ENCODE results near the gene KCNIP4.

Gene KCNIP4

DNA sequence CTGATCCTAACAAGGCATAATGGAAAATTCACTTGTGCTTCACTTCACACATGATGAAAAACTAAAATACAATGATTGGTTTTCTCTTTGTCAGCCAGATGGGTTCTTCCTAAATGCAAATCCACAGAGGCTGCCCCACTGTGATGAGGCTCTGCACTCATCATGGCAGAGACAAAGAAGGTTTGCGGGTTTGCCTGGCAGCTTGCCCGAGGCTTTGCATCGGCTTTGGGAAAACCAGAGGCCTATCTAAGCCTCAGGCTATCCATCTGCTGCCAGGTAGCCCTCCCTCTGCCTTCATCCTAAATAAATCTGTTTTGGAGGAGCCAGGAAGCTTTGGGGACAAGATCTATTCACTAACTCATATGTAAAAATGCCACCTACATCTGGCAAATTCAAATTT is 1004.1 kb downstream of the KCNIP4 start:
- TF ChIP-seq, protein P1, sequence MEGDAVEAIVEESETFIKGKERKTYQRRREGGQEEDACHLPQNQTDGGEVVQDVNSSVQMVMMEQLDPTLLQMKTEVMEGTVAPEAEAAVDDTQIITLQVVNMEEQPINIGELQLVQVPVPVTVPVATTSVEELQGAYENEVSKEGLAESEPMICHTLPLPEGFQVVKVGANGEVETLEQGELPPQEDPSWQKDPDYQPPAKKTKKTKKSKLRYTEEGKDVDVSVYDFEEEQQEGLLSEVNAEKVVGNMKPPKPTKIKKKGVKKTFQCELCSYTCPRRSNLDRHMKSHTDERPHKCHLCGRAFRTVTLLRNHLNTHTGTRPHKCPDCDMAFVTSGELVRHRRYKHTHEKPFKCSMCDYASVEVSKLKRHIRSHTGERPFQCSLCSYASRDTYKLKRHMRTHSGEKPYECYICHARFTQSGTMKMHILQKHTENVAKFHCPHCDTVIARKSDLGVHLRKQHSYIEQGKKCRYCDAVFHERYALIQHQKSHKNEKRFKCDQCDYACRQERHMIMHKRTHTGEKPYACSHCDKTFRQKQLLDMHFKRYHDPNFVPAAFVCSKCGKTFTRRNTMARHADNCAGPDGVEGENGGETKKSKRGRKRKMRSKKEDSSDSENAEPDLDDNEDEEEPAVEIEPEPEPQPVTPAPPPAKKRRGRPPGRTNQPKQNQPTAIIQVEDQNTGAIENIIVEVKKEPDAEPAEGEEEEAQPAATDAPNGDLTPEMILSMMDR (IDR thresholded peaks at IDR 0.05), result no peak
- H3K4me3 ChIP-seq, result no peak overlapping the region
- no peak for DNase-seq (ENCODE audit: low spot score)
- no peak overlapping the region for H3K27ac ChIP-seq

DNA sequence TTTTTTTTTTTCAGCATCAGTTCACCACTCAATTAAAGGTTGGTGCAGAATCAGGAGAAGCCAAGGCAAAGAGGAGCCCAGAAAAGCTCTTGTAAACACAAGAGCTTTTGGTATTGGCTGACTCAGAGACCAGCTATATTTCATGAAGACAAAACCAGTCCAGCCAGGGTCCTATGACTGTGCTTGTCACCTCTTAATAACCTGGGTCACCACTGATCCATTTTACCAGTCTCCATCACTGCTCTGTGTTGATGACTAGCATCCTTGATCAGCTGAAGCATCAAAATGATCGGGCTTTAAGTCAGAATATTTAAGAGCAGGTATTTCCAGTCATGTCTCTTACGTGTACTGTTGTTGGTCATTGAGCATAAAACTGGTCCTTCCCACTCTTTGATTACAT is 1010.4 kb downstream of the KCNIP4 start:
- TF ChIP-seq, protein P1 (IDR thresholded peaks at IDR 0.05), result no peak
- H3K27ac ChIP-seq, result no peak overlapping the region
- no peak for DNase-seq (ENCODE audit: low spot score)
- H3K4me3 ChIP-seq, result no peak overlapping the region

DNA sequence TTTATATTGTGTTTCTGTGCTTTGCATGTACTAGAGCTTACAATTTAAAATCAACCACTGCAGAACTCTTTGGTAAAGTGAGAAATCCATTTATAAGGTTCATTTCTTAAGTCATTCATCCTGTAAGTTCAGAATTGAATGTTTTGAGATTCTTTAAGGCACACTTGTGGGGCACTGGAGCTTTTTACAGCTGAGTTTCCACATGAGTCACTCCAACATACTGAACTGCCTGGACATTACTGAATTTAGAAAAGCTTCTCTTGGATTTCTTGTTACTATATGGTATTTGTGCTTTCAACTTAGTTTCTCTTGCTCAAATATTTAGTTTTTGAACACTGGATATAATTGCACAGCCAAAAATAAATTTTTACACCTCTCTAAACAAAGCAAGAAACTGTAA is 1022.0 kb downstream of the KCNIP4 start:
- no peak overlapping the region for H3K4me3 ChIP-seq
- no peak overlapping the region for H3K27ac ChIP-seq
- TF ChIP-seq, protein P1 (IDR thresholded peaks at IDR 0.05), result no peak
- no peak for DNase-seq (ENCODE audit: low spot score)

DNA sequence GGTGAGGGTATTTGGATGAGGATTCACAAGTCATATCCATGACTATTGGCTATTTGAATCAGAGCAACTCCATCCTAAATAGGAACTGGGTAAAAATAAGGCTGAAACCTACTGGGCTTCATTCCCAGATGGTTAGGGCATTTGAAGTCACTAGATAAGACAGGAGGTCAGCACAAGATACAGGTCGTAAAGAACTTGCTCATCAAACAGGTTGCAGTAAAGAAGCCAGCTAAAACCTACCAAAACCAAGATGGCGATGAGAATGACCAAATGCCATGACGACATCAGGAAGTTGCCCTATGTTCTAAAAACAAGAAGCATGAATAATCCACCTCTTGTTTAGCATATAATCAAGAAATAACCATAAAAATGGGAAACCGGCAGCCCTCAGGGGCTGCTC is 1023.4 kb downstream of the KCNIP4 start:
- DNase-seq (ENCODE audit: low spot score), result no peak
- no peak overlapping the region for H3K4me3 ChIP-seq
- TF ChIP-seq, protein P1 (IDR thresholded peaks at IDR 0.05), result no peak
- H3K27ac ChIP-seq, result no peak overlapping the region

DNA sequence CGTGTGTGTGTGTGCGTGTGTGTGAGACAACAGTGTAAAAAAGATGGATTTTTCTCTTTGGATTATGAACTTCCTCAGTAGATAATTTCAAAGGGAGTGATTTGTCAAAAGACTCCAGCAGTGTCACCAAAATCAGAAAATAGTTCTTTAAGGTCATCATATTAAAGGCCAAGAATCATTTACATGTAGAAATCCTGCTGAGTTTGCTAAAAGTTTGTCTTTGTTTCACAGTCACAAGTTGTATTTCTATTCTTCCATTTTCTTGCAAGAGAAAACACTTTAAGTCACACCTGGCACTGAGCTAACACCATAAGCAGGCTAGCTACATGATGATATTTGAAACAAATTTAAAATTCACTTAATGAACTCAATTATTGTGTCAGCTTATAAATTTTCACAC is 1025.6 kb downstream of the KCNIP4 start:
- Histone ChIP-seq H3K4me3 (no peak overlapping the region), H3K27ac (no peak overlapping the region)
- DNase-seq (ENCODE audit: low spot score), result no peak
- TF ChIP-seq, protein P1 (IDR thresholded peaks at IDR 0.05), result no peak

DNA sequence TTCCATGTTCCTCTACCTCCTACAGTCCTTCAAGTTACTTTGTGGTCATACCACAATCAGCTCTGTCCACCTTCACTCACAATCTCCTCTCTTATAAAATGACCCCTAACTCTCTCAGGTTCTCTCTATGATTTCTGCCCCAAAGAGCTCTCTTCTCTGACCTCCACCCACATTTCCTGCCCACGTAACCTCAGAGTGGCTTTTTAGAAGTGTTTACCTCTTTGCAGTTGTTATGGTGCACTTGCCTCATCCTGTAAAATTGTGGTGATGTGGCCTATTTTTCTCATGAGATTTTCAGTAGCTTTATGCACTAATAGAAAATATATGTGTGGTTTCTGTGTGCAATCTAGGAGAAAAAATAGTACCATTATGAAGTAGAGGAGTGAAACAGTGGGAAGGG is 1032.5 kb downstream of the KCNIP4 start:
- no peak for DNase-seq (ENCODE audit: low spot score)
- no peak overlapping the region for H3K27ac ChIP-seq
- TF ChIP-seq, protein P1 (IDR thresholded peaks at IDR 0.05), result no peak

DNA sequence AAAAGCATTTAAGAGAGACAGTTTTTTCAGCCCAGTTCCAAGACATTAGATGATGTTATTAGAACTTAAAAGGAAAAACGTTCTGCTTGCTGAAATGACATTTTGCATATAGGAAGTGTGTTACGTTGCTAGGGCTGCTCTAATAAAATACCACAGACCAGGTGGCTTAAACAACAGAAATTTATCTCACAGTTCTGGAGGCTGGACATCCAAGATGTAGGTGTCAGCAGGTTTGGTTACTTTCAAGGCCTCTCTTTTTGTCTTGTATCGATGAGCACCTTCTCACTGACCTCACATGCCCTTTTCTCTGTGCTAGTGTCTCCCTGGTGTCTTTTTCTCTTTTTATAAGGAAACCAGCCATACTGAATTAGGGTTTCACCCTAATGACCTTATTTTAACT is 1043.6 kb downstream of the KCNIP4 start:
- Histone ChIP-seq H3K4me3 (no peak overlapping the region), H3K27ac (no peak overlapping the region)
- TF ChIP-seq, protein P1 (IDR thresholded peaks at IDR 0.05), result no peak
- no peak for DNase-seq (ENCODE audit: low spot score)

More for the DNA sequence above, 1032.5 kb downstream of the KCNIP4 start:
- H3K4me3 ChIP-seq, result no peak overlapping the region

Data from coronary artery (tissue), 2 donors.